D721Med (cell line): ENCODE results near the gene PSMD5.

ENCODE experiments used
- DNase-seq: peaks from one replicate; pipeline ENCODE4 v3.0.0; 2011; ENCODE audit warnings: low spot score; ENCODE audit not compliant: insufficient read length
- FAIRE-seq: peaks from 2 replicates; lab custom pipeline; 2011; peaks lifted over from hg19 to GRCh38; lab: Jason Lieb, UNC
- CTCF ChIP-seq: IDR thresholded peaks from 2 replicates; pipeline ENCODE4 v1.5.1; 2012; ENCODE audit warnings: mild to moderate bottlenecking, control low read depth; ENCODE audit not compliant: insufficient read depth; ENCODE audit errors: missing control alignments

The PSMD5 gene

GRCh38 chr9:120776788-120777187, 65.9 kb downstream of the PSMD5 start:
- no peak for DNase-seq
- no peak for FAIRE-seq
- no peak for TF ChIP-seq CTCF

DNA sequence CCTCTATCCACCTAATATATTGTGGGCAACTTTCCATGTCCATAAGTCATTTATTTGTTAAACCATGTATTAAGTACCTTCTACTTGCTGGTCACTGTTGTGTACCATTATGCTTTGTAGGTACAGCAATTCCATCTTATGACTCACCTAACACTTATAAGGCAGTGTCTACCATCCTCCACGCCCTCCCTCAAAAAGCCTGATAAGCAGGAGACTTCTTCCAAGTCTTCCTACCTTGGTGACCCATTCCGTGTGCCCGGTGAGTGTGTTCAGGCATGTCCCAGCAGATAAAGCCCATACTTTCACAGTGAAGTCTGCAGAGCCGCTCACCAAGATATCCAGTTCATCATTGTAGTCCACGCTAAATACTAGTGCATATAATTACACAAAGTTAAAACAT, 66.9 kb downstream of the PSMD5 start:
- FAIRE-seq (no peak), DNase-seq (no peak)
- TF ChIP-seq CTCF, result no peak

DNA sequence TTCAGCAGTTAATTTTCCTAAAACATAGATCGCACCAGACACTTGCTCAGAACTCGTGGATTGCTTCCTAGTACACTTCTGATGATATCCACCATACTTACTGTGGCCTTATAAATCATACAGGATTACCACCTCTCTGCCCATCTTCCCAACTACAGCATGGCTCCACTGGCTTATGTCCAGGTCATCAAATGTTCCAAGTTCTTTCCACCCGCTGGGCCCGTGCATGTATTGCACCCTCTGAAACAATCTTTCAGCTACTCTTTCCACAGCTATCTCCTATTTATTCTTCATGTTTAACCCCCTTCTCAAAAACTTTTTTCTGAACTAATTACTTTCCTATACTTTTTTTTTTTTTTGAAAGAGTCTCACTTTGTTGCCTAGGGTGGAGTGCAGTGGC, 68.0 kb downstream of the PSMD5 start:
- no peak for FAIRE-seq
- no peak for TF ChIP-seq CTCF
- no peak for DNase-seq

GRCh38 chr9:120773256-120773655, 69.5 kb downstream of the PSMD5 start:
- TF ChIP-seq CTCF, result no peak
- no peak for FAIRE-seq
- DNase-seq, result no peak

DNA sequence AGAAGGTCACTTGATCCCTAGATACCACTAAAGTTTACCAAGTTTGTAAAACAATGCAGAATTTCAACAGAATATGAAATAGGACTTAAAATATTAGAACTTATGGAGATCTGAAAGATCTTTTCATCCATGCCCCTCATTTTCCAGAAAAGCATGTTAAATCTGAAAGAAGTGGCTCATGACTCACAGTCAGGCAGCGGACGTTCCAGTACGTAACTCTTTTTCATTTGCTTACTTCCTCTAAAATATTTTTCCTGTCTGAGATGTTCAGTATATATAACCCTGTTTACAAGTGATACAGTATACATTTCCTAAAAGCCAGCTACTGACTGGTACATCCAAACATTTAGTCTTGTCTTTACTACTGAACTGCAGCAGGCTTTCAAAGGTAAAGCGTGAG, 71.8 kb downstream of the PSMD5 start:
- DNase-seq (no peak), FAIRE-seq (no peak)
- no peak for TF ChIP-seq CTCF

DNA sequence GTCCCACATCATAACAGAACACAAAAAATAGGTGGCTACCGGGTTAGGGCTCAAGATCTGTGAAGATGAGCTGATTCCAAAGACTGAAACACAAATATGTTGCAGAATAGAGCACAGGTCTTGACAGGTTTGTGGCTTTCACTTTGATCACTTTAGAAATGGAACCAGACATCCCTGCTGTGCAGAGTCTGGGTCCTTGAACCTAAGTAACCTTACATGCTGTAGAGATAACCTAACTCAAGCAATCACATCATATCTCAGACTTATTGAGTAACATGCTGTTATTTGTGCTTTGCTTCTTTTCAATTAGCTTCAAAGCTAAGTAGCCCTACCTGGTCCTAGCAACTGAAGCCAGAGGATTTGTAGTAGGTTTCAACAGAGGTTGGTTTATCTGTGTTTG, 73.8 kb downstream of the PSMD5 start:
- no peak for TF ChIP-seq CTCF
- DNase-seq (no peak), FAIRE-seq (no peak)

- TF ChIP-seq CTCF, result no peak
- FAIRE-seq (no peak), DNase-seq (no peak)
Measured at GRCh38 chr9:120768247-120768646, 74.5 kb downstream of the PSMD5 start.
